ENCODE results near the gene CHST14.

DNA sequence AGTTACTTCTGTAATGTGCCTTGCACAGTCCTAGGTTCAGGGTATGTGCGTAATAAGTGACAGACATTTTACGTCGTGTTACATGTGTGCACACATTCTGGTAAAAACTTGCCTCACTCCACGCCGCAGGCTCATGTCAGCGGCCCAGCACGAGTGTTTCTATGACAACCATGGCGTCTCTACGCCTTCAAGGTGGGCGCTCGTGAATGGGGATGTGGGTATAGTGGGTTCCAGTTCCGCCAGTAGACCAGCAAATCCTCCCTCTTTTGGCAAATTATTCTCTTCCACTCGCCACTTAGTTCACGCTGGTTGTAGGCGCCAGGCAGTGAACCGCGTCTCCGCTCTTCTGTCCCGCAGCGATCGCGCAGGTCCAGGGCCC lies 40.3 kb downstream of the CHST14 start:
- no peak for TF ChIP-seq POLR2A (IDR thresholded peaks at IDR 0.05)
- TF ChIP-seq, protein P1, sequence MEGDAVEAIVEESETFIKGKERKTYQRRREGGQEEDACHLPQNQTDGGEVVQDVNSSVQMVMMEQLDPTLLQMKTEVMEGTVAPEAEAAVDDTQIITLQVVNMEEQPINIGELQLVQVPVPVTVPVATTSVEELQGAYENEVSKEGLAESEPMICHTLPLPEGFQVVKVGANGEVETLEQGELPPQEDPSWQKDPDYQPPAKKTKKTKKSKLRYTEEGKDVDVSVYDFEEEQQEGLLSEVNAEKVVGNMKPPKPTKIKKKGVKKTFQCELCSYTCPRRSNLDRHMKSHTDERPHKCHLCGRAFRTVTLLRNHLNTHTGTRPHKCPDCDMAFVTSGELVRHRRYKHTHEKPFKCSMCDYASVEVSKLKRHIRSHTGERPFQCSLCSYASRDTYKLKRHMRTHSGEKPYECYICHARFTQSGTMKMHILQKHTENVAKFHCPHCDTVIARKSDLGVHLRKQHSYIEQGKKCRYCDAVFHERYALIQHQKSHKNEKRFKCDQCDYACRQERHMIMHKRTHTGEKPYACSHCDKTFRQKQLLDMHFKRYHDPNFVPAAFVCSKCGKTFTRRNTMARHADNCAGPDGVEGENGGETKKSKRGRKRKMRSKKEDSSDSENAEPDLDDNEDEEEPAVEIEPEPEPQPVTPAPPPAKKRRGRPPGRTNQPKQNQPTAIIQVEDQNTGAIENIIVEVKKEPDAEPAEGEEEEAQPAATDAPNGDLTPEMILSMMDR (IDR thresholded peaks at IDR 0.05), result no peak
- no peak for TF ChIP-seq EP300 (IDR thresholded peaks at IDR 0.05; ENCODE audit: low read depth)

All from transverse colon (tissue), 3 donors.